Testis (tissue), 2 donors: ENCODE data around the gene IFIT1B.

Source experiments
- CTCF ChIP-seq, 3 experiments: fragments of 450-650 bp in 2 of 3; fragments of 200-600 bp in 1 of 3; sonication (generic) in 1 of 3; IDR thresholded peaks; one replicate each; pipeline ENCODE4 v1.5.1; 2016 to 2019; ENCODE audit warnings: antibody characterized with exemption in 3 of 3, mild to moderate bottlenecking in 2 of 3, moderate library complexity in 1 of 3
- POLR2A ChIP-seq: fragments of 450-650 bp; IDR thresholded peaks from one replicate; pipeline ENCODE4 v1.6.1; 2017; ENCODE audit warnings: antibody characterized with exemption, mild to moderate bottlenecking, moderate library complexity

GRCh38 chr10:89390476-89391225 is 12.8 kb downstream of the IFIT1B start:
- no peak for TF ChIP-seq CTCF (IDR thresholded peaks at IDR 0.05)
- no peak for TF ChIP-seq POLR2A
